Mesothelial cell of epicardium (in vitro differentiated cells): ENCODE measurements around the gene KRTAP25-1. TPM values are rescaled to one million over a fixed set of nuclear protein-coding genes. Genes with fewer than 3 reads are reported as not detected.

Experiments used
- DNase-seq, 2 experiments: peaks; one replicate each; pipeline ENCODE4 v3.0.0; 2021; ENCODE audit warnings: low spot score in 2 of 2; ENCODE audit not compliant: unreplicated experiment in 2 of 2
- H3K27ac Mint-ChIP-seq: 2 replicates; pipeline ENCODE4 v1.8.0; 2021; ENCODE audit warnings: mixed read lengths
- H3K27me3 Mint-ChIP-seq: 2 replicates; pipeline ENCODE4 v1.8.0; 2021; ENCODE audit warnings: low read depth, mixed read lengths
- H3K36me3 Mint-ChIP-seq: 2 replicates; pipeline ENCODE4 v1.8.0; 2021; ENCODE audit warnings: mixed read lengths
- H3K4me1 Mint-ChIP-seq: 2 replicates; pipeline ENCODE4 v1.8.0; 2021; ENCODE audit warnings: mixed read lengths
- H3K4me3 Mint-ChIP-seq: 2 replicates; pipeline ENCODE4 v1.8.0; 2021; ENCODE audit warnings: mild to moderate bottlenecking, moderate library complexity, mixed read lengths
- H3K9me3 Mint-ChIP-seq: 2 replicates; pipeline ENCODE4 v1.8.0; 2021; ENCODE audit warnings: mixed read lengths
- total RNA-seq: library from RNA; stranded (reverse); gene quantifications from 3 replicates; pipeline ENCODE4 v1.2.1, GENCODE V29; 2021
- TF ChIP-seq, protein P1 (sequence below): fragments of 200-600 bp; sonication (generic); IDR thresholded peaks from one replicate; pipeline ENCODE4 v1.5.0; 2021; ENCODE audit warnings: antibody characterized with exemption; ENCODE audit not compliant: unreplicated experiment

The KRTAP25-1 gene
- total RNA-seq, 1 donor from 2014 or later = not detected

DNA sequence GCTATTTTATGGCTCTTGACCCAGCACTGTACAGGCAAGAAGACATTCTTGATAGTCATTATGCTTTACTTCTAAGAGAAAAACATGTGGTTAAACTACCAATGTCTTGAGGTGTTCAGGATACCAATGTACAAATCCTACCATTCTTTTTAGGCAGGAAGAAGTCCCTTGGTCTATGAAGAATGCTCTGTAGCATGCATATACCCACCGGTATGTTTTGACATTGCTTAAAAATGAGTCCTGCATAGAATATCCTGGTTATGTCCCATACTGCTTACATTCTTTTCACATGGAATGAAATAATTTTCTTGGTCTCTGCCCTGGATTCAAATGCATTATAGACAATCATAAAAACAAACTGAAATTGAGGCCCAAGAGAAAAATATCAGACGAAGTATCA is 43.4 kb upstream of the KRTAP25-1 start:
- Mint-ChIP-seq H3K36me3 (no peaks in the 10 kb centered on the region), H3K27me3 (peaks cover 2% of the 10 kb centered on the region), H3K4me3 (no peak overlapping the region), H3K27ac (no peak overlapping the region), H3K9me3 (no peaks in the 10 kb centered on the region), H3K4me1 (no peaks in the 10 kb centered on the region)
- TF ChIP-seq, protein P1, sequence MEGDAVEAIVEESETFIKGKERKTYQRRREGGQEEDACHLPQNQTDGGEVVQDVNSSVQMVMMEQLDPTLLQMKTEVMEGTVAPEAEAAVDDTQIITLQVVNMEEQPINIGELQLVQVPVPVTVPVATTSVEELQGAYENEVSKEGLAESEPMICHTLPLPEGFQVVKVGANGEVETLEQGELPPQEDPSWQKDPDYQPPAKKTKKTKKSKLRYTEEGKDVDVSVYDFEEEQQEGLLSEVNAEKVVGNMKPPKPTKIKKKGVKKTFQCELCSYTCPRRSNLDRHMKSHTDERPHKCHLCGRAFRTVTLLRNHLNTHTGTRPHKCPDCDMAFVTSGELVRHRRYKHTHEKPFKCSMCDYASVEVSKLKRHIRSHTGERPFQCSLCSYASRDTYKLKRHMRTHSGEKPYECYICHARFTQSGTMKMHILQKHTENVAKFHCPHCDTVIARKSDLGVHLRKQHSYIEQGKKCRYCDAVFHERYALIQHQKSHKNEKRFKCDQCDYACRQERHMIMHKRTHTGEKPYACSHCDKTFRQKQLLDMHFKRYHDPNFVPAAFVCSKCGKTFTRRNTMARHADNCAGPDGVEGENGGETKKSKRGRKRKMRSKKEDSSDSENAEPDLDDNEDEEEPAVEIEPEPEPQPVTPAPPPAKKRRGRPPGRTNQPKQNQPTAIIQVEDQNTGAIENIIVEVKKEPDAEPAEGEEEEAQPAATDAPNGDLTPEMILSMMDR = no peak
- DNase-seq = no peak

DNA sequence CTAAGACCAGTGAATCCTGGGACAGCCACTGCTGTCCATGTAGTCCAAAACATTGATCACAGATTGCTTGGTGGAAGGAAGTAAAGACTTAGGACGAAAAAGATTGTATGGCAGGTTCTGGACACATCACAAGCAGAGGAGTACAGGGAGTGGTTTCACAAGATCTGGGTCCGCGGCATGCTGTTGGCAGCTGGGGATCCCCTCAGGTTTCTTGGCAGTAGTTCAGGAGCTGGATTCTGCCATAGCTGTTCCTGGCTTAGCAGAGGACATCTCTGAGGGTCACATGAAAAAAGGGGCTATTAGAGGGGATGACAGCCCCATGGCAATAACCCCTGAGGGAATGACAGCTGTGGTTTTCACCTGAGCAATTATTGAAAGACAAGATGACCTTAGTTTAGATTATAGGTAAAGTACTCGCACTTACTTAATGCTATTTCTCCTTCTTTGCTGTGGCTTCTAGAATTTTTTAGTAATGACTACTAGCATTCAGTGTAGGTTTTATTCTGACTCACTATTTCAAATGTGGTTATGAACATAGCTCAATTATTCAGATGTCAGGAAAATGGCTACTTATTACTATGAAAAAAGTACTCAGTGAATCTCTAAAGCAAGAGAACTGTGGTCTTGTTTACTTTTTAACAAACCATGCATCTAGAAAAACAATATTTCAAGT is 40.0 kb upstream of the KRTAP25-1 start:
- Mint-ChIP-seq H3K27me3 (no peaks in the 10 kb centered on the region), H3K4me1 (no peaks in the 10 kb centered on the region), H3K4me3 (no peak overlapping the region), H3K36me3 (no peaks in the 10 kb centered on the region), H3K9me3 (peaks cover 26% of the 10 kb centered on the region), H3K27ac (no peak overlapping the region)
- DNase-seq = no peak
- TF ChIP-seq, protein P1 = no peak

DNA sequence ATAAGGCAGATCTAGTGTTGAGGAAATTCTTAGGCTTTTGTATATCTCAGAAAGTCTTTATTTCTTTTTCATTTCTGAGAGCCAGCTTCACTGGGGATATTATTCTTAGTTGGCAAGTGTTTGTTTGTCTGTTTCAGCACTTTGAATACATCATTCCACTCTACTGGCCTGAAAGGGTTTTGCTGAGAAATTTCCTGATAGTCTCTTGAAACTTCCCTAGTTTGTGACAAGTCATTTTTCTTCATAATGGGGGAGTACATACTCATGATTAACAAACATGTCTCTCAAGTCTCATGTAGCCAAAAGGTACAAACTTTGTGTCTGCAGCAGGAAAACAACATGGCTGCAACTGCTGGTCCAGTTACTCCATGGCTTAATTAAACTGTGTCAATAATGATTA is 37.1 kb upstream of the KRTAP25-1 start:
- peaks cover 28% of the 10 kb centered on the region for H3K9me3 Mint-ChIP-seq
- H3K36me3 Mint-ChIP-seq = no peaks in the 10 kb centered on the region
- DNase-seq = no peak
- no peak overlapping the region for H3K4me3 Mint-ChIP-seq
- TF ChIP-seq, protein P1 = no peak
- H3K4me1 Mint-ChIP-seq = no peaks in the 10 kb centered on the region
- no peaks in the 10 kb centered on the region for H3K27me3 Mint-ChIP-seq
- H3K27ac Mint-ChIP-seq = no peak overlapping the region

DNA sequence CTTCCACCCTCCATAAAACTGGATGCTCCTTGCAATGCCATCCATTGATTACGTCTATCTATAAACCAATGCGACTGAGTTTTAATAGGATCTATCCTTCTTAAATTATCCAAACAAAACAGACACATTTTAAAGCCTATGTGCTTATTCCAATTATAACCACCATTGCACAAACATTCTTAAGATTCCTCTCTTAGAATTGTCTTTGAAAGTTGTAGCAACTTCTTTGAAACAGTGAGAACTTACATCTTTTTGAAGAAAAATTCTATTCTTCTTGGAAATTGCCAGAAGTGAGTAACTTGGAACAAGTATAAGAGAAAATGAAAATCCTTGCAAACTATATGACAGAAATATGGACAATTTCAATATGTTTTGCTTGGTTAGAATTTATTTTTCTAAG is 30.9 kb upstream of the KRTAP25-1 start, which contains the start of gene KRTAP26-1:
TSS of gene KRTAP26-1 (minus strand) at position 101 of the 400 bp plus-strand sequence. CDS start 280 bp downstream, outside the sequence.
- H3K27me3 Mint-ChIP-seq = peaks cover 4% of the 10 kb centered on the region
- H3K4me3 Mint-ChIP-seq = no peak within 1 kb of the TSS
- H3K4me1 Mint-ChIP-seq = no peaks in the 10 kb centered on the region
- no peak for DNase-seq
- TF ChIP-seq, protein P1 = no peak
- peaks cover 10% of the 10 kb centered on the region for H3K9me3 Mint-ChIP-seq
- H3K27ac Mint-ChIP-seq = no peak within 1 kb of the TSS
- no peaks in the 10 kb centered on the region for H3K36me3 Mint-ChIP-seq

DNA sequence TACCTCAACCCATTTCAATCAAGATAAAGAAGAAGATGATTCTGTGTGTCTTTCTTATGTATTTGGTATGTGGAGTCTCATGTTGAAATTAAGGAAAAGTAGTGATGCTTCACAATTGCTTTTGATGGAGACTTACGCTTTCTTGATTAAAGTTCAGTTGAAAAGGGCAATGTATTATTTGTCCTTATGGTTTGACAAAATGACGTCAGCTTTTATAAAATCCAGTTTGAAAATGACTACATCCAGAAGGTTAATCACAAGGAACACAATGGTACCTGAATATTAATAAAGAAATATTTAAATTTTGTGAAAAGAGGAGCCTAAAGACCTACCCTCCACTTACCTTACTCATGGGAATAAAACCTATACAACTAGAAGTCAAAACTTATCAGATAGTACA is 26.4 kb upstream of the KRTAP25-1 start:
- Mint-ChIP-seq H3K27ac (no peak overlapping the region), H3K9me3 (no peaks in the 10 kb centered on the region), H3K36me3 (no peaks in the 10 kb centered on the region), H3K4me3 (no peak overlapping the region), H3K4me1 (no peaks in the 10 kb centered on the region), H3K27me3 (peaks cover 14% of the 10 kb centered on the region)
- no peak for DNase-seq
- TF ChIP-seq, protein P1 = no peak

DNA sequence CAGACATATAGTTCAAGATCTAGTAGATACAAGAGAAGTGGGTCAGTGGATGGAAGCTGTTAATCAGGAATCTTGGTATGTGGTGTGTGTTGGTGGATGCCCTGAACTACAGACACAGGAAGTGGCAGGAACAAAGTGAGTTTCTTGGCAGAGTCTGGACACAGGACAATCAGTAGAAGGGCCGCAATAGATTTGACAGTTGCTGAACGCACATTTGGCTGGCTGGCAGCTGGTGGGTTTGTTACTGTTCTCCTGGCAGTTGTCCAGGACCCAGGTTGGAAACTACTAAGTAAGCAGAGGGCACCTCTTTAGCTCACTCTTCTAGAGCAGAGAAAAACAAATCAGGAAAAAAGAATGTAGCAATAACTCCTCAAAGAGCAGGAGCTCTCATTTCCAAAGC is 17.6 kb upstream of the KRTAP25-1 start:
- peaks cover 3% of the 10 kb centered on the region for H3K4me1 Mint-ChIP-seq
- no peaks in the 10 kb centered on the region for H3K9me3 Mint-ChIP-seq
- no peaks in the 10 kb centered on the region for H3K27me3 Mint-ChIP-seq
- H3K36me3 Mint-ChIP-seq = no peaks in the 10 kb centered on the region
- H3K4me3 Mint-ChIP-seq = no peak overlapping the region
- H3K27ac Mint-ChIP-seq = no peak overlapping the region
- DNase-seq = no peak
- TF ChIP-seq, protein P1 = no peak
